GM19324 (cell line): ENCODE results near the gene PPP1R1A.
A peak's percentile ranks its signal among the peaks of the same experiment; 100 is the strongest.

Experiments
- ATAC-seq: cut with Tn5 transposase; IDR thresholded peaks from one replicate; pipeline ENCODE4 v1.9.1; 2021; ENCODE audit warnings: mild to moderate bottlenecking, moderate library complexity; ENCODE audit not compliant: unreplicated experiment, low FRiP score

The PPP1R1A gene

GRCh38 chr12:54604436-54604835, 16.0 kb upstream of the PPP1R1A start:
- ATAC-seq = no peak

- ATAC-seq = no peak
Measured at GRCh38 chr12:54603872-54604271, 15.4 kb upstream of the PPP1R1A start.

GRCh38 chr12:54603173-54603814, 14.8 kb upstream of the PPP1R1A start:
- ATAC-seq = peak; percentile 64

GRCh38 chr12:54602661-54603060, 14.2 kb upstream of the PPP1R1A start:
- ATAC-seq = no peak

- no peak for ATAC-seq
Measured at GRCh38 chr12:54601841-54602240, 13.4 kb upstream of the PPP1R1A start.

- no peak for ATAC-seq
Measured at GRCh38 chr12:54598970-54599369, 10.5 kb upstream of the PPP1R1A start.

GRCh38 chr12:54596526-54596946, 8.1 kb upstream of the PPP1R1A start:
- ATAC-seq = no peak

GRCh38 chr12:54595471-54595870, 7.0 kb upstream of the PPP1R1A start:
- ATAC-seq = no peak

GRCh38 chr12:54593725-54594124, 5.3 kb upstream of the PPP1R1A start:
- no peak for ATAC-seq

- no peak for ATAC-seq
Measured at GRCh38 chr12:54593135-54593534, 4.7 kb upstream of the PPP1R1A start.

GRCh38 chr12:54592316-54592715, 3.9 kb upstream of the PPP1R1A start:
- no peak for ATAC-seq

GRCh38 chr12:54590978-54591591, 2.6 kb upstream of the PPP1R1A start:
- ATAC-seq = no peak

- ATAC-seq = no peak
Measured at GRCh38 chr12:54589964-54590363, 1.5 kb upstream of the PPP1R1A start.

GRCh38 chr12:54588890-54589267, 420 bp upstream of the PPP1R1A start:
- ATAC-seq = no peak

GRCh38 chr12:54587315-54587873, 1.1 kb downstream of the PPP1R1A start:
- ATAC-seq = no peak

- no peak for ATAC-seq
Measured at GRCh38 chr12:54586620-54587019, 1.8 kb downstream of the PPP1R1A start.

- ATAC-seq = no peak
Measured at GRCh38 chr12:54585243-54585642, 3.2 kb downstream of the PPP1R1A start.

- ATAC-seq = no peak
Measured at GRCh38 chr12:54584128-54584527, 4.3 kb downstream of the PPP1R1A start.

- no peak for ATAC-seq
Measured at GRCh38 chr12:54583726-54584125, 4.7 kb downstream of the PPP1R1A start.

- ATAC-seq = no peak
Measured at GRCh38 chr12:54581412-54581811, 7.0 kb downstream of the PPP1R1A start.

GRCh38 chr12:54579696-54580333, 8.6 kb downstream of the PPP1R1A start:
- peak; percentile 91 for ATAC-seq

- peak; percentile 8 for ATAC-seq
Measured at GRCh38 chr12:54579258-54579657, 9.2 kb downstream of the PPP1R1A start.
